Measurements from ENCODE around the gene TPD52L2.

The TPD52L2 gene

GRCh38 chr20:63830841-63831588 is 34.1 kb upstream of the TPD52L2 start, which contains the start of gene ZBTB46:
TSS of gene ZBTB46 (minus strand) at chr20:63831264. CDS start at chr20:63790757, 40,507 bp downstream.
- no peaks in the 10 kb centered on the region for H3K9me3 Mint-ChIP-seq
- peak within 1 kb of the TSS; percentile 90 for H3K4me3 Mint-ChIP-seq
- H3K36me3 Mint-ChIP-seq (ENCODE audit: low read depth), result peaks cover 3% of the 10 kb centered on the region
- no peak within 1 kb of the TSS for H3K27ac Mint-ChIP-seq
- peaks cover 49% of the 10 kb centered on the region for H3K27me3 Mint-ChIP-seq (ENCODE audit: low read depth)
- H3K4me1 Mint-ChIP-seq (ENCODE audit: low read depth), result peaks cover 8% of the 10 kb centered on the region

GRCh38 chr20:63831646-63831992 is 33.5 kb upstream of the TPD52L2 start:
- Mint-ChIP-seq H3K4me3 (no peak overlapping the region), H3K9me3 (no peaks in the 10 kb centered on the region), H3K27ac (no peak overlapping the region), H3K27me3 (ENCODE audit: low read depth) (peaks cover 46% of the 10 kb centered on the region), H3K4me1 (ENCODE audit: low read depth) (peaks cover 8% of the 10 kb centered on the region), H3K36me3 (ENCODE audit: low read depth) (peaks cover 3% of the 10 kb centered on the region)

GRCh38 chr20:63831993-63832686 is 32.9 kb upstream of the TPD52L2 start:
- Mint-ChIP-seq H3K4me3 (peak overlapping the region; percentile 10), H3K4me1 (ENCODE audit: low read depth) (peaks cover 8% of the 10 kb centered on the region), H3K27me3 (ENCODE audit: low read depth) (peaks cover 42% of the 10 kb centered on the region)

GRCh38 chr20:63833776-63834490 is 31.1 kb upstream of the TPD52L2 start:
- H3K27me3 Mint-ChIP-seq (ENCODE audit: low read depth), result peaks cover 40% of the 10 kb centered on the region
- peaks cover 3% of the 10 kb centered on the region for H3K36me3 Mint-ChIP-seq (ENCODE audit: low read depth)
- H3K4me1 Mint-ChIP-seq (ENCODE audit: low read depth), result peaks cover 8% of the 10 kb centered on the region
- no peak overlapping the region for H3K4me3 Mint-ChIP-seq
- H3K9me3 Mint-ChIP-seq, result no peaks in the 10 kb centered on the region
- H3K27ac Mint-ChIP-seq, result no peak overlapping the region

More at GRCh38 chr20:63831993-63832686, 32.9 kb upstream of the TPD52L2 start:
- Mint-ChIP-seq H3K9me3 (no peaks in the 10 kb centered on the region), H3K36me3 (ENCODE audit: low read depth) (peaks cover 3% of the 10 kb centered on the region), H3K27ac (no peak overlapping the region)

GRCh38 chr20:63834491-63834880 is 30.6 kb upstream of the TPD52L2 start:
- Mint-ChIP-seq H3K4me3 (no peak overlapping the region), H3K4me1 (ENCODE audit: low read depth) (peaks cover 6% of the 10 kb centered on the region), H3K36me3 (ENCODE audit: low read depth) (peaks cover 3% of the 10 kb centered on the region), H3K27ac (no peak overlapping the region), H3K9me3 (no peaks in the 10 kb centered on the region), H3K27me3 (ENCODE audit: low read depth) (peaks cover 34% of the 10 kb centered on the region)

- H3K36me3 Mint-ChIP-seq (ENCODE audit: low read depth), result no peaks in the 10 kb centered on the region
- no peak overlapping the region for H3K27ac Mint-ChIP-seq
- H3K27me3 Mint-ChIP-seq (ENCODE audit: low read depth), result peaks cover 27% of the 10 kb centered on the region
- no peaks in the 10 kb centered on the region for H3K9me3 Mint-ChIP-seq
- H3K4me1 Mint-ChIP-seq (ENCODE audit: low read depth), result no peaks in the 10 kb centered on the region
- H3K4me3 Mint-ChIP-seq, result no peak overlapping the region
Measured at GRCh38 chr20:63835021-63835858, 29.8 kb upstream of the TPD52L2 start.

- H3K27me3 Mint-ChIP-seq (ENCODE audit: low read depth), result peaks cover 27% of the 10 kb centered on the region
Measured at GRCh38 chr20:63836458-63837344, 28.4 kb upstream of the TPD52L2 start.

GRCh38 chr20:63837479-63837878 is 27.6 kb upstream of the TPD52L2 start:
- Mint-ChIP-seq H3K27me3 (ENCODE audit: low read depth) (peaks cover 31% of the 10 kb centered on the region), H3K36me3 (ENCODE audit: low read depth) (no peaks in the 10 kb centered on the region), H3K4me3 (no peak overlapping the region), H3K9me3 (no peaks in the 10 kb centered on the region), H3K4me1 (ENCODE audit: low read depth) (peaks cover 3% of the 10 kb centered on the region), H3K27ac (no peak overlapping the region)

More at GRCh38 chr20:63836458-63837344, 28.4 kb upstream of the TPD52L2 start:
- no peaks in the 10 kb centered on the region for H3K36me3 Mint-ChIP-seq (ENCODE audit: low read depth)
- no peak overlapping the region for H3K4me3 Mint-ChIP-seq
- H3K4me1 Mint-ChIP-seq (ENCODE audit: low read depth), result no peaks in the 10 kb centered on the region
- H3K9me3 Mint-ChIP-seq, result no peaks in the 10 kb centered on the region
- H3K27ac Mint-ChIP-seq, result no peak overlapping the region

GRCh38 chr20:63839620-63840019 is 25.4 kb upstream of the TPD52L2 start:
- H3K36me3 Mint-ChIP-seq (ENCODE audit: low read depth), result peaks cover 2% of the 10 kb centered on the region
- H3K27ac Mint-ChIP-seq, result no peak overlapping the region
- no peaks in the 10 kb centered on the region for H3K9me3 Mint-ChIP-seq
- peaks cover 33% of the 10 kb centered on the region for H3K27me3 Mint-ChIP-seq (ENCODE audit: low read depth)
- peaks cover 5% of the 10 kb centered on the region for H3K4me1 Mint-ChIP-seq (ENCODE audit: low read depth)
- no peak overlapping the region for H3K4me3 Mint-ChIP-seq

GRCh38 chr20:63840405-63840828 is 24.7 kb upstream of the TPD52L2 start:
- Mint-ChIP-seq H3K4me1 (ENCODE audit: low read depth) (peaks cover 5% of the 10 kb centered on the region), H3K9me3 (no peaks in the 10 kb centered on the region), H3K36me3 (ENCODE audit: low read depth) (peaks cover 2% of the 10 kb centered on the region), H3K27ac (no peak overlapping the region), H3K27me3 (ENCODE audit: low read depth) (peaks cover 38% of the 10 kb centered on the region), H3K4me3 (no peak overlapping the region)

- peaks cover 7% of the 10 kb centered on the region for H3K4me1 Mint-ChIP-seq (ENCODE audit: low read depth)
- peak overlapping the region; percentile 22 for H3K27ac Mint-ChIP-seq
- no peaks in the 10 kb centered on the region for H3K9me3 Mint-ChIP-seq
- H3K4me3 Mint-ChIP-seq, result no peak overlapping the region
- H3K27me3 Mint-ChIP-seq (ENCODE audit: low read depth), result peaks cover 43% of the 10 kb centered on the region
- peaks cover 2% of the 10 kb centered on the region for H3K36me3 Mint-ChIP-seq (ENCODE audit: low read depth)
Measured at GRCh38 chr20:63842258-63842657, 22.8 kb upstream of the TPD52L2 start.

- Mint-ChIP-seq H3K27ac (no peak overlapping the region), H3K27me3 (ENCODE audit: low read depth) (peaks cover 35% of the 10 kb centered on the region), H3K4me3 (no peak overlapping the region), H3K36me3 (ENCODE audit: low read depth) (peaks cover 2% of the 10 kb centered on the region), H3K4me1 (ENCODE audit: low read depth) (peaks cover 7% of the 10 kb centered on the region), H3K9me3 (no peaks in the 10 kb centered on the region)
Measured at GRCh38 chr20:63843222-63843621, 21.8 kb upstream of the TPD52L2 start.

- Mint-ChIP-seq H3K4me1 (ENCODE audit: low read depth) (peaks cover 7% of the 10 kb centered on the region), H3K4me3 (no peak overlapping the region), H3K27ac (no peak overlapping the region), H3K27me3 (ENCODE audit: low read depth) (peaks cover 35% of the 10 kb centered on the region), H3K9me3 (no peaks in the 10 kb centered on the region), H3K36me3 (ENCODE audit: low read depth) (peaks cover 2% of the 10 kb centered on the region)
Measured at GRCh38 chr20:63843778-63844177, 21.3 kb upstream of the TPD52L2 start.
